Right lobe of liver (tissue), 4 donors: ENCODE measurements around the gene SDK1.

Source experiments
- POLR2A ChIP-seq: fragments of 450-650 bp; IDR thresholded peaks from one replicate; pipeline ENCODE4 v1.6.1; 2017; ENCODE audit warnings: antibody characterized with exemption, mild to moderate bottlenecking
- TF ChIP-seq, protein P1 (sequence below), 4 donors: fragments of 200-600 bp in 3 of 4; fragments of 450-650 bp in 1 of 4; IDR thresholded peaks; one replicate each; pipeline versions ENCODE4 v1.5.1 to v1.8.0; 2016 to 2022; ENCODE audit warnings: antibody characterized with exemption in 4 of 4, mild to moderate bottlenecking in 2 of 4
- donor health status: DM: no; HTN: no; CAD: no.
- donor health status: DM: no; HTN: no; CAD: no.
- donor health status: DM: no; HTN: yes; CAD: no.

DNA sequence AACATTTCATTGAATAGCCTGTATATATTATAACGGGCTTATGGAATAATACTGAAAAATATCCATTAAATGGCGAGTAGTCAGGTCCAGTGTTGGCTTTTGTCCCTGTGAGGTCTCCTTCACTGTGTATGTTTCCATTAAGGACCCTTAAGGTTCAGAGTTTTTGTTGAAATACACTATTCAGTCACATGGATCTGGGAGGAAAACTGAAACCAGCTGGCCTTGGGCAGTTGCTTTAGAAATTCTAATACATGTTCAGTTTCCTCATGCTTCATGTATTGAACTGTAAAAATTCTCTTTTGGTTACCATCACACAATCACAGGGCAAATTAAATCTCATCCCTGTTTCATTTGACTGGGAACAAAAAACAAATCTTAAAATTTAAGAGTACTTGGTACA is 447.3 kb downstream of the SDK1 start:
- TF ChIP-seq, protein P1, sequence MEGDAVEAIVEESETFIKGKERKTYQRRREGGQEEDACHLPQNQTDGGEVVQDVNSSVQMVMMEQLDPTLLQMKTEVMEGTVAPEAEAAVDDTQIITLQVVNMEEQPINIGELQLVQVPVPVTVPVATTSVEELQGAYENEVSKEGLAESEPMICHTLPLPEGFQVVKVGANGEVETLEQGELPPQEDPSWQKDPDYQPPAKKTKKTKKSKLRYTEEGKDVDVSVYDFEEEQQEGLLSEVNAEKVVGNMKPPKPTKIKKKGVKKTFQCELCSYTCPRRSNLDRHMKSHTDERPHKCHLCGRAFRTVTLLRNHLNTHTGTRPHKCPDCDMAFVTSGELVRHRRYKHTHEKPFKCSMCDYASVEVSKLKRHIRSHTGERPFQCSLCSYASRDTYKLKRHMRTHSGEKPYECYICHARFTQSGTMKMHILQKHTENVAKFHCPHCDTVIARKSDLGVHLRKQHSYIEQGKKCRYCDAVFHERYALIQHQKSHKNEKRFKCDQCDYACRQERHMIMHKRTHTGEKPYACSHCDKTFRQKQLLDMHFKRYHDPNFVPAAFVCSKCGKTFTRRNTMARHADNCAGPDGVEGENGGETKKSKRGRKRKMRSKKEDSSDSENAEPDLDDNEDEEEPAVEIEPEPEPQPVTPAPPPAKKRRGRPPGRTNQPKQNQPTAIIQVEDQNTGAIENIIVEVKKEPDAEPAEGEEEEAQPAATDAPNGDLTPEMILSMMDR (IDR thresholded peaks at IDR 0.05): no peak
- no peak for TF ChIP-seq POLR2A
